Thyroid gland (tissue), 4 donors: ENCODE results near the gene MRPL2.

Experiments used
- CTCF ChIP-seq, 6 experiments: fragments of 200-600 bp in 3 of 6; fragments of 450-650 bp in 3 of 6; sonication (generic) in 3 of 6; IDR thresholded peaks; one replicate each; pipeline ENCODE4 v1.5.1; 2016 to 2019; ENCODE audit warnings: antibody characterized with exemption in 6 of 6, mild to moderate bottlenecking in 2 of 6, inconsistent platforms in 1 of 6, moderate library complexity in 1 of 6
- POLR2A ChIP-seq, 2 donors: fragments of 450-650 bp; IDR thresholded peaks; one replicate each; pipeline ENCODE4 v1.6.1; 2017; ENCODE audit warnings: antibody characterized with exemption in 2 of 2, mild to moderate bottlenecking in 2 of 2, moderate library complexity in 1 of 2

GRCh38 chr6:43088654-43089056, 29.4 kb upstream of the MRPL2 start:
- TF ChIP-seq CTCF (IDR thresholded peaks at IDR 0.05) (no peak), POLR2A (IDR thresholded peaks at IDR 0.05) (no peak)
